Activated CD8-positive, alpha-beta T cell treated with anti-CD3 and anti-CD28 coated beads for 36 hours (primary cell): ENCODE results near the gene MAPK1IP1L. TPM values are rescaled to one million over a fixed set of nuclear protein-coding genes. Genes with fewer than 3 reads are reported as not detected.

Experiments
- ATAC-seq: fragments of 200-7000 bp; cut with Tn5 transposase; one replicate; pipeline ENCODE4 v1.10.0; 2021; ENCODE audit warnings: mild to moderate bottlenecking, moderate library complexity
- CTCF ChIA-PET: fragments of 350-600 bp; sonication (Branson Sonifier 250); formaldehyde crosslinking; loops from one replicate; lab custom pipeline; 2021; ENCODE audit warnings: antibody characterized with exemption; lab: Charles Lee
- POLR2A ChIA-PET: fragments of 350-600 bp; sonication (Branson Sonifier 250); formaldehyde crosslinking; loops from one replicate; lab custom pipeline; 2021; ENCODE audit warnings: antibody characterized with exemption; lab: Charles Lee
- DNase-seq: peaks from one replicate; pipeline ENCODE4 v3.0.0-alpha.2; 2020
- H3K27ac Mint-ChIP-seq: one replicate; pipeline ENCODE4 v1.8.0; 2021; ENCODE audit warnings: mild to moderate bottlenecking, mixed read lengths
- H3K27me3 Mint-ChIP-seq: one replicate; pipeline ENCODE4 v1.8.0; 2021; ENCODE audit warnings: mixed read lengths
- H3K36me3 Mint-ChIP-seq: one replicate; pipeline ENCODE4 v1.8.0; 2021; ENCODE audit warnings: low read depth, mixed read lengths
- H3K4me1 Mint-ChIP-seq: one replicate; pipeline ENCODE4 v1.8.0; 2021; ENCODE audit warnings: low read depth, mixed read lengths
- H3K4me3 Mint-ChIP-seq: one replicate; pipeline ENCODE4 v1.8.0; 2021; ENCODE audit warnings: mild to moderate bottlenecking, moderate library complexity, mixed read lengths
- H3K9me3 Mint-ChIP-seq: one replicate; pipeline ENCODE4 v1.8.0; 2021; ENCODE audit warnings: mixed read lengths
- intact Hi-C: fragments of 100-400 bp; cut with micrococcal nuclease; formaldehyde crosslinking; loops from one replicate; pipeline ENCODE4 v1.10.0; 2022
- total RNA-seq, 2 experiments: library from RNA; stranded (reverse); gene quantifications; one replicate each; pipeline ENCODE4 v1.2.3, GENCODE V29; 2021
- TF ChIP-seq, protein P1 (sequence below): fragments of 200-600 bp; IDR thresholded peaks from one replicate; pipeline ENCODE4 v1.8.0; 2022; ENCODE audit warnings: antibody characterized with exemption, mild to moderate bottlenecking

Gene MAPK1IP1L
- total RNA-seq, 2 experiments from 2014 or later, result 89.3 to 105 TPM

DNA sequence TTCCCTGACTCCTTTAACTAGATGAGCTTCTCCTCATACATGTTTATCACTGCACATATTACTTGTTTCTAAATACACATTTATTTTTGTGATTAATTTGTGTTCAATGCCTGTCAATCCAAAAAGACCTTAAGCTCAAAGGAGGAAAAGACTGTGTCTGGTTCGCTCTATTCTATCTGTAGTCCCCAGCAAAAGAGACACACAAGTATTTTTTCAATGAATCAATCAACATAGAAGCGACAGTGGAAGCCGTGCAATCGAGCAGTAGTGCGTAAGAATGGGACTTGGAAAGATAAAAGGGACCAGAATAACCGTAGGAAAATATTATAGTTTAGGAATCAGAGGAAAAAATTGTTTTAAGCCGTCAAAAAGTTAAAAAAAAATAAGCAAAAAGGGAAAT, 25.5 kb upstream of the MAPK1IP1L start:
- CTCF ChIA-PET, result interaction anchor here (0.9 to 2.2 kb wide), 3 partner anchors 21 to 25 kb away, joined by 3 to 19 read pairs (median 4); partner anchors contain the start of gene MAPK1IP1L

DNA sequence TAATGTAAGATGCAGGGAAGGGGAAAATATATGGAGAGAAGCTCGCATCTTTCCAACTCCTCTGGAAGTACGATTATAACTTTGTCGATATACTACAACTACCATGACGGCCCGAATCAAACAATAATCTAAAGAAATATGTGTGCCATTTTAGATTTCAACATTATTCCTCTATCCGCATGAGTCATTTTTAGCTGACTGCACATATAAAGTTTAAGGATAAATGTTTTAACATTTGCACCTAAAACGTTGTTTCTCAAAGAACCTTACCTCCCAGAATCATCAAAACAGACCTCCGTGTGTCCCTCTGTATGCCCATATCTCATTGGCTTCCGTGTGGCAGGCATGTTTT, 25.0 kb upstream of the MAPK1IP1L start:
- intact Hi-C loops, result loop anchor here (2.0 kb wide), 1 partner anchor 24 kb away; the partner anchor contains the start of gene MAPK1IP1L
- Mint-ChIP-seq H3K4me1 (peaks cover 44% of the 10 kb centered on the region), H3K27ac (peak overlapping the region; percentile 97), H3K36me3 (peaks cover 37% of the 10 kb centered on the region), H3K4me3 (peak overlapping the region; percentile 98), H3K27me3 (no peaks in the 10 kb centered on the region), H3K9me3 (no peaks in the 10 kb centered on the region)
- TF ChIP-seq, protein P1, sequence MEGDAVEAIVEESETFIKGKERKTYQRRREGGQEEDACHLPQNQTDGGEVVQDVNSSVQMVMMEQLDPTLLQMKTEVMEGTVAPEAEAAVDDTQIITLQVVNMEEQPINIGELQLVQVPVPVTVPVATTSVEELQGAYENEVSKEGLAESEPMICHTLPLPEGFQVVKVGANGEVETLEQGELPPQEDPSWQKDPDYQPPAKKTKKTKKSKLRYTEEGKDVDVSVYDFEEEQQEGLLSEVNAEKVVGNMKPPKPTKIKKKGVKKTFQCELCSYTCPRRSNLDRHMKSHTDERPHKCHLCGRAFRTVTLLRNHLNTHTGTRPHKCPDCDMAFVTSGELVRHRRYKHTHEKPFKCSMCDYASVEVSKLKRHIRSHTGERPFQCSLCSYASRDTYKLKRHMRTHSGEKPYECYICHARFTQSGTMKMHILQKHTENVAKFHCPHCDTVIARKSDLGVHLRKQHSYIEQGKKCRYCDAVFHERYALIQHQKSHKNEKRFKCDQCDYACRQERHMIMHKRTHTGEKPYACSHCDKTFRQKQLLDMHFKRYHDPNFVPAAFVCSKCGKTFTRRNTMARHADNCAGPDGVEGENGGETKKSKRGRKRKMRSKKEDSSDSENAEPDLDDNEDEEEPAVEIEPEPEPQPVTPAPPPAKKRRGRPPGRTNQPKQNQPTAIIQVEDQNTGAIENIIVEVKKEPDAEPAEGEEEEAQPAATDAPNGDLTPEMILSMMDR, result no peak
- no peak for DNase-seq
- ChIA-PET CTCF (interaction anchor here (0.9 to 2.2 kb wide), 5 partner anchors 17 to 134 kb away, joined by 3 to 19 read pairs (median 4); partner anchors contain the start of gene MAPK1IP1L), POLR2A (interaction anchor here (0.6 to 6.1 kb wide), 22 partner anchors 8 to 514 kb away, joined by 3 to 61 read pairs (median 4); partner anchors contain the start of gene MAPK1IP1L)
- ATAC-seq, result no peak

More for the DNA sequence above, 25.5 kb upstream of the MAPK1IP1L start:
- POLR2A ChIA-PET, result interaction anchor here (0.6 to 6.1 kb wide), 11 partner anchors 11 to 514 kb away, joined by 3 to 61 read pairs (median 4); partner anchors contain the start of gene MAPK1IP1L
- intact Hi-C loops, result loop anchor here (2.0 kb wide), 1 partner anchor 25 kb away; the partner anchor contains the start of gene MAPK1IP1L
- H3K27ac Mint-ChIP-seq, result peak overlapping the region; percentile 97
- ATAC-seq (no peak), DNase-seq (no peak)
- H3K9me3 Mint-ChIP-seq, result no peaks in the 10 kb centered on the region
- peak overlapping the region; percentile 98 for H3K4me3 Mint-ChIP-seq
- peaks cover 36% of the 10 kb centered on the region for H3K36me3 Mint-ChIP-seq
- H3K4me1 Mint-ChIP-seq, result peaks cover 44% of the 10 kb centered on the region
- TF ChIP-seq, protein P1, result no peak
- H3K27me3 Mint-ChIP-seq, result no peaks in the 10 kb centered on the region

DNA sequence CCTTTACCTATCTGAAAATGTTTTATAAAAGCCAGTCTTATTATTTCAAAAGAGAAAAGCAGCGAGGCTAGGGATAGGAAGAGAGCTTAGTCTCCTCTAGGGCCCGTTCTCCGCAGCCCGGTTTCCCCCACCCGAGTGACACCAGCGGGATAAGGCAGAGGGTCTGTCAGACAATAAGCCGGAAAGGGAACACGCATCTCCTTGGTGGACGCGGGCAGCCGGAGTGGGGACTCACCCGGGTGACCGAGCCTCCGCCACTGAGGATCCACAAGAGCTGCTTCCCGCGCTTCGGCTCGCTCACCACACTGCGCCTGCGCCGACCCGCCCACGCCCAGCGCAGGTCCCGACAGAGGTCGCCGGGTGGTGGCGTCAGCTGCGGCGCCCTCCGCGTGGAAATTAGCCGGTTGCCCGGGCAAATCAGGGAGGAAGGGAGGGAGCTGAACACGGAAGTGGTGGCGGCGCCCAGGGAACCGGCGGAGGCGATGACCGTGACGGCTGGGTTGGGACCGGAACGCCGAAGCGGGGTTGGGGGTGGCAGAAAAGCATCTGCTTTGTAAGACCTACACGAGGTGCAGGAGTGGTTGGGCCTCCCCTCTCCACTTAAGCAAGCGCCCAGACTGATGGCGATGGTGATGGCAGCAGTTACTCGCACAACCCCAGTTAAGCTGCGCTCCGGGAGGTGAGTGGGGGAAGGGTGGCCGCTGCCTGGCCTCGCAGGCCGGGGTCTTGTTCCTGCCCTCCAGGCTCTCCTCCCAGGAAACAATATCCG, 24.5 kb upstream of the MAPK1IP1L start, which contains the start of the genes SOCS4 and WDHD1:
SOCS4 (plus strand) TSS at position 444 of the 769 bp plus-strand sequence. CDS start 15,806 bp downstream, outside the sequence.
WDHD1 (minus strand) TSS at position 307 of the 769 bp plus-strand sequence. CDS start 312 bp downstream, outside the sequence.
- TF ChIP-seq, protein P1, result no peak
- POLR2A ChIA-PET, result interaction anchor here (0.6 to 6.1 kb wide), 25 partner anchors 9 to 515 kb away, joined by 3 to 61 read pairs (median 4); partner anchors contain the start of gene MAPK1IP1L
- DNase-seq (peak; percentile 97), ATAC-seq (peak; percentile 95)
- peaks cover 34% of the 10 kb centered on the region for H3K36me3 Mint-ChIP-seq
- peaks cover 43% of the 10 kb centered on the region for H3K4me1 Mint-ChIP-seq
- CTCF ChIA-PET, result interaction anchor here (0.9 to 2.2 kb wide), 5 partner anchors 17 to 134 kb away, joined by 3 to 19 read pairs (median 4); partner anchors contain the start of gene MAPK1IP1L
- no peaks in the 10 kb centered on the region for H3K9me3 Mint-ChIP-seq
- H3K27me3 Mint-ChIP-seq, result no peaks in the 10 kb centered on the region
- intact Hi-C loops, result loop anchor here (2.0 kb wide), 1 partner anchor 24 kb away; the partner anchor contains the start of gene MAPK1IP1L
- peak within 1 kb of the TSS; percentile 98 for H3K4me3 Mint-ChIP-seq
- H3K27ac Mint-ChIP-seq, result peak within 1 kb of the TSS; percentile 97

DNA sequence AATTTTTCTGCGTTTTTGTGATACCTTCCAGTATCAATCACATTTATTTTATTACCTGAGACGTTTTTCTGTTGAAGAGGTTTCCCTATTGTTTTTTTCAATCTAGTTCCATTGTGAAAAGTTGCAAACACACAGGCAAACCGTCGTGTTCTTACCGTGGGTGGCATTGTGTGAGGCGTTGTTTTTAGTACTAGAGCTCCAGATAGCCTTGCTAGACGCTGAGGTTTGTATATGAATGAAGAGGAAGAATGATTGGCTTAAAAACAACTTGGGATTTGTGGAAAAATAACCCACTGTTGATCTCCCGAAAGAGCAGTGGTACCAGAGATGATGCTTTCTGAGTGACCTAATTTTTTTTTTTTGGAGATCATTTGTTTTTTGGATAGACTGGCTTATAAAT, 23.4 kb upstream of the MAPK1IP1L start:
- CTCF ChIA-PET, result interaction anchor here (0.7 to 7.0 kb wide), 3 partner anchors 18 to 133 kb away, joined by 3 to 50 read pairs (median 4); partner anchors contain the start of gene MAPK1IP1L
- no peaks in the 10 kb centered on the region for H3K27me3 Mint-ChIP-seq
- peaks cover 34% of the 10 kb centered on the region for H3K36me3 Mint-ChIP-seq
- peak overlapping the region; percentile 97 for H3K27ac Mint-ChIP-seq
- TF ChIP-seq, protein P1, result no peak
- DNase-seq (peak; percentile 22), ATAC-seq (no peak)
- POLR2A ChIA-PET, result interaction anchor here (0.6 to 6.1 kb wide), 4 partner anchors 19 to 125 kb away, joined by 3 to 61 read pairs (median 4); partner anchors contain the start of genes GCH1 and MAPK1IP1L
- peaks cover 45% of the 10 kb centered on the region for H3K4me1 Mint-ChIP-seq
- H3K4me3 Mint-ChIP-seq, result peak overlapping the region; percentile 98
- intact Hi-C loops, result no loop called here
- no peaks in the 10 kb centered on the region for H3K9me3 Mint-ChIP-seq
